Esophagus (tissue), 2 donors: ENCODE results near the gene RNF19B. TPM values are rescaled to one million over a fixed set of nuclear protein-coding genes. Genes with fewer than 3 reads are reported as not detected.

Experiments used
- H3K27ac ChIP-seq, 2 donors: one replicate each; pipeline ENCODE4 v1.5.1; 2013; ENCODE audit warnings: low read depth in 2 of 2, mild to moderate bottlenecking in 2 of 2, inconsistent platforms in 1 of 2, low read length in 1 of 2, moderate library complexity in 1 of 2
- H3K27me3 ChIP-seq, 2 donors: one replicate each; pipeline ENCODE4 v1.6.1; 2013; ENCODE audit warnings: low read length in 2 of 2, control low read depth in 1 of 2, mild to moderate bottlenecking in 1 of 2; ENCODE audit not compliant: insufficient read depth in 2 of 2, control insufficient read depth in 1 of 2
- H3K36me3 ChIP-seq, 2 donors: one replicate each; pipeline ENCODE4 v1.6.1; 2013; ENCODE audit warnings: low read length in 1 of 2; ENCODE audit not compliant: control insufficient read depth in 2 of 2, insufficient read depth in 2 of 2
- H3K4me1 ChIP-seq, 2 donors: one replicate each; pipeline ENCODE4 v1.6.1; 2013; ENCODE audit warnings: low read length in 1 of 2; ENCODE audit not compliant: control insufficient read depth in 2 of 2, insufficient read depth in 2 of 2
- H3K4me3 ChIP-seq, 2 donors: one replicate each; pipeline ENCODE4 v1.5.1; 2013; ENCODE audit warnings: low read length in 2 of 2, mild to moderate bottlenecking in 2 of 2, low read depth in 1 of 2, moderate library complexity in 1 of 2
- H3K9me3 ChIP-seq, 2 donors: one replicate each; pipeline ENCODE4 v1.6.1; 2013; ENCODE audit warnings: mild to moderate bottlenecking in 2 of 2, low read depth in 1 of 2, low read length in 1 of 2, moderate library complexity in 1 of 2; ENCODE audit not compliant: control insufficient read depth in 2 of 2, insufficient read depth in 1 of 2
- WGBS, 2 donors: extraction: QIAGEN DNeasy Blood & Tissue Kit; methylation state at CpG; one replicate each; pipeline ENCODE4 v1.1.7; 2013; 5-methylcytosine and 5-hydroxymethylcytosine counted together
- polyA plus RNA-seq, 2 donors: library from polyadenylated mRNA; stranded (reverse); fragments of 200-250 nt; gene quantifications; one replicate each; pipeline ENCODE4 v1.2.3, GENCODE V29; 2013
- donor health status: healthy with polysubstance abuse.
- donor health status: Bipolar disorder and iron deficiency.

RNF19B gene
- polyA plus RNA-seq, 2 donors, result 10.7 to 19.9 TPM

DNA sequence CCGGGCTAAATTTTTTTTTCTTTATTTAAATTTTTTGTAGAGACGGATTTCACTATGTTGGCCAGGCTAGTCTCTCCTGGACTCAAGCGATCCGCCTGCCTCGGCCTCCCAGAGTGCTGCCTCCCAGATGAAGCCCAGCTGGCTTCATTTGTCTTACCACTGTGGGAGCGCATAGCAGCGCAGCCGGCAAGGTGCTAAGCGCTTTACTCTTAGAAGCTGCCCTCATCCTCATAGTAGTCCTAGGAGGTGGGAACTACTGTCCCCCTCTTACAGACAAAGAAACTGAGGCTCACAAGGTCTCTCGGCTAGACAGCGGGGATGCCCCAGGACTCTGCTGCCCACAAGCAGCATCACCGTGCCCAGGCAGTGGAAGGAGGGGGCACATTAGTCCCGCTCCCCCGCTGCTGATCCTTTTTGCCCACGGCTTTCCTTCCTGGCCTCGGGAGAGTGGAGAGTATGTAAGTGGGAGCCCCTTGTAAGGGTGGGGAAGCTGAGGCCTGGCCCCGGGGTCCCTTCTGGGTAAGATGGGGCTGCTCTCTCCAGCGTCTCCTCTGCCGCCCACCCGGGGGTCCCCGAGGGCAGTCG, 64.1 kb downstream of the RNF19B start:
- H3K4me1 ChIP-seq, result peaks cover 3 to 7% of the 10 kb centered on the region in 2 donors
- 17 to 18% methylated on average over 22 of the region's 22 CpGs for WGBS, 2 donors
- H3K4me3 ChIP-seq, result peak overlapping the region; percentile 53 to 85
- H3K9me3 ChIP-seq, result no peaks in the 10 kb centered on the region
- peak overlapping the region in 1 of 2 donors; percentile 37 for H3K27ac ChIP-seq
- H3K27me3 ChIP-seq, result no peaks in the 10 kb centered on the region
- H3K36me3 ChIP-seq, result peaks cover 0 to 8% of the 10 kb centered on the region in 2 donors

DNA sequence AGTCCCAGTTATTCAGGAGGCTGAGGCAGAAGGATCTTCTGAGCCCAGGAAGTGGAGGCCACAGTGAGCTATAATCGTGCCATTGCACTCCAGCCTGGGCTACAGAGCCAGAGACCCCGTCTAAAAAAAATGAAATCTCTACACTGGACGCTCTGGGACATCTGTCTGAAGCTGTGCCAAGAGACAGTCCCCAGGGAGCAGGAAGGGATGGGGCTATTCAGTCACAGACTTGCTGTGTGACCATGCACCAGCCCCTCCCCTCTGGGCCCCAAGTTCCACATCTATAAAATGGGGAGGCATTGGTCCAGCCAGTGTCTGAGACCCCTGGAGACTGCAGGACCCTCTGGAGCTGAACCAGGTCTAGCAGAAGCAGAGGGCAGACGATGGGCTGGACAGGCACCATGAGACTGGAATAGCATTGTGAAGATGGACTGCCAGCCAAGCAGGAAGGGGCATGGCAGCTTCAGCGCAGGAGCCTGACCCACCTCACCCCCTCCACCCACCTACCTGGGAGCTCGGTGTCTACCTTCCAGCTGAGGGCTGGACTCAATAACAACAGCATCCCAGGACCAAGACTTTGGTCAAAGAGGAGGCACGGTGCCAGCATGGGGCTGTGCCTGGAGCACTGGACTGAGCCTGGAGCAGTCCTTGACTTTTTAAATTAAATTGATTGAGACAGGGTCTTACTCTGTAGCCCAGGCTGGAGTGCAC, 64.9 kb downstream of the RNF19B start:
- Histone ChIP-seq H3K4me1 (peaks cover 3 to 5% of the 10 kb centered on the region in 2 donors), H3K36me3 (peaks cover 0 to 15% of the 10 kb centered on the region in 2 donors), H3K27me3 (no peaks in the 10 kb centered on the region), H3K9me3 (no peaks in the 10 kb centered on the region), H3K4me3 (peak overlapping the region in 1 of 2 donors; percentile 85), H3K27ac (no peak overlapping the region)
- WGBS, 2 donors, result 77 to 80% methylated on average over 7 of the region's 7 CpGs

DNA sequence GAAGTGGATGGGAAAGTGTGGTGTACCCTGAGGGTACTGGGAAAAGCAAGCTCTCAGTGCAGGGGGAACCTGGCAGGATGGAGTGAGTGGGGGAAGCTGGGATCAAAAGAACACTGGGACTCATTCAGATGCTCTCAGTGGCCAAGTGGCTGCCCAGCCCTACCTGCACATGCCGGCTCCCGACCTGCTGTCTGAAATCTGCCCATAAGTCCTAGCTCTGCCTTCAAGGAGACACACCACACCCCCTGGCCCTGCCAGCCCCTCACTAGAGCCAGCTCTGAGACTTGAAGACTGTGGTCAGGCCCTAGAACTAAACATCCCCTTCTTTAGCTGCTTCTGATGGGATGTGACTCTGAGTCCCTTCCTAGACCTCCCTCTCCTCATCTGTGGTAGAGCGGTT, 65.7 kb downstream of the RNF19B start:
- H3K27ac ChIP-seq, result no peak overlapping the region
- H3K27me3 ChIP-seq, result no peaks in the 10 kb centered on the region
- peaks cover 3 to 5% of the 10 kb centered on the region in 2 donors for H3K4me1 ChIP-seq
- no peaks in the 10 kb centered on the region for H3K9me3 ChIP-seq
- H3K4me3 ChIP-seq, result no peak overlapping the region
- 89 to 93% methylated on average over 3 of the region's 3 CpGs for WGBS, 2 donors
- H3K36me3 ChIP-seq, result peaks cover 0 to 15% of the 10 kb centered on the region in 2 donors

DNA sequence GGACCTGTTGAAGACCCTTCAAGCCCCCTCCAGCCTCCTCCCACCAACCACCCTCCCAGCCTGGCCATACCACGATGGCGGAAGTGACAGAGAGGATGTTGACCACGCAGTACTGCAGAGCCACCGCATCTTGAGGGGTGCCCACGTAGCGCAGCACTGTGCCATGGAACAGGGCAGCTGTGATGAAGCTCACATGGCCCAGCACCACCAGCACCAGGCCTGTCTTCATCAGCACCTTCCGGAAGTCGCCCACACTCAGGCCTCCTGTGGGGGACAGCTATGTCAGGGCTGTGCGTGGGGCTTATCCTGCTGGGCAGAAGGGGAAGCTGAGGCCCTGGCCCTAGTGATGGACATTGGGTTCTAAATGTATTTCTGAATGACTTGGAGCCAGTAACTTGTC, 66.6 kb downstream of the RNF19B start:
- Histone ChIP-seq H3K4me3 (no peak overlapping the region), H3K27ac (no peak overlapping the region), H3K4me1 (peaks cover 5 to 9% of the 10 kb centered on the region in 2 donors), H3K36me3 (peaks cover 0 to 15% of the 10 kb centered on the region in 2 donors), H3K9me3 (no peaks in the 10 kb centered on the region), H3K27me3 (no peaks in the 10 kb centered on the region)
- whole genome bisulfite sequencing, 2 donors, result 95% methylated on average over 9 of the region's 9 CpGs

DNA sequence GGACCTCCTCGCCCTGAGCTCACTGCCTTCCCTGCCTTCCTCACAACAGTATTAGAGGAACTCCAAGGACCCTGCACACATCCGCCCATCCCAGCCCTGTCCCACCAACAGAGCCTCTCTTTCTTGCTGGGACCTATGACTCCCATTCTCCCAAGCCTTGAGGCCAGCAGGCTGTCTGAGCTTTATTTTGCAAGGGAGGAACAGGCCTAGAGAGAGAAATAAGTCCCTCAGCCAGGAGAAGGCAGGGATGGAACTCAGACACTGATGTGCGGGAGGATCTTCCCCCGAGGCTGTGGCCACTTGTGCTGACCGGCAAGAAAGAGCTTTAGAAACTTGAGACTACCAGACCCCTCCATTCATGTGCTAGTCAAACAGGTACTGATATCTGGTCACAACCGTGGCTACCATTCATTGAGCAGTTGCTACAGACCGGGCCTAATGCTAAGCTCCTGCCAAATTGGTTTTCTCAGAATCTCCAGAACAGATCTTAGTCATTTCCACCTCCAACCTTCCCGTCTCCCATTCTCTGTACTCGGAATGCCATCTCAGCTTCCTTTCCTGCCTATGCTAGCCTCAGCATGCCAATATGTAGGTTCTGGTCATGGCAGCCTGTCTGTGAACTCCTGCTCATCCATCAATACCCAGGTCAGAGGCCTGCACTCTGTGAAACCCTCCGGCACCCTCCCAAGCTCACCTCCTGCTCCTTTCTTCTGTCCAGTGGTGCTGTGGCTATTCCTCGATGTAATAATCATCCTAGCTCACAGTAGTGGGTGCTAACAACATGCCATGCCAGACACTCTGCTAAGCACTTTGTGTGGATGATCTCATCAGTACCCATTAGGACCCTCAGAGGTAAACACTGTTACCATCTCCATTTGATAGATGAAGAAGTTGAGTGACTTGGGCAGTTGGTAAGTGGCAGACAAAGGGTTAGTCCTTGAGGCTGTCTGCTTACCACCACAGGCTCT, 67.2 kb downstream of the RNF19B start:
- WGBS, 2 donors, result 67 to 72% methylated on average over 11 of the region's 11 CpGs
- Histone ChIP-seq H3K27me3 (no peaks in the 10 kb centered on the region), H3K9me3 (no peaks in the 10 kb centered on the region)

DNA sequence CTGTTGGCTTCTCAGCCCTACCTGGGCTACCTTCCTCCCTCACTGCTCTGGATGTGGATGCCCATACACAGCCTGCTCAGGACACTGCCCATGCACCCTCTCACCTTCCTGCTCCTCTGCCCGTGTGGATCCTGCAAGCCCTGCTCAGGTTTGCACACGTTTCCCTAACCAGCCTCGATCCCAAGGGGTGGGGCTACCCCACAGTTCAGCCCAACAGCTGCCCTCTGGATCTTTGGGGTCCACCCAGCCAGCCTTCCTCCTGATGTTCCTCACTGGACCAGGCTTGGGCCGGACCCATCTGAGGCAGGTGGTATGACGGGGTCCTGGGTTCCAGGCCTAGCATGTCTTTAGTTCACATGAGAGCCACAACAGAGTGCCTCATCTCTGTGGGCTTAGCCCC, 68.2 kb downstream of the RNF19B start:
- H3K9me3 ChIP-seq, result no peaks in the 10 kb centered on the region
- H3K4me3 ChIP-seq, result no peak overlapping the region
- peaks cover 0 to 15% of the 10 kb centered on the region in 2 donors for H3K36me3 ChIP-seq
- peaks cover 9 to 11% of the 10 kb centered on the region in 2 donors for H3K4me1 ChIP-seq
- WGBS, 2 donors, result 58 to 64% methylated on average over 5 of the region's 5 CpGs
- no peak overlapping the region for H3K27ac ChIP-seq
- H3K27me3 ChIP-seq, result peaks cover 0 to under 1% of the 10 kb centered on the region in 2 donors

More for the DNA sequence above, 67.2 kb downstream of the RNF19B start:
- Histone ChIP-seq H3K4me1 (peaks cover 9 to 11% of the 10 kb centered on the region in 2 donors), H3K27ac (no peak overlapping the region), H3K4me3 (no peak overlapping the region), H3K36me3 (peaks cover 0 to 15% of the 10 kb centered on the region in 2 donors)

DNA sequence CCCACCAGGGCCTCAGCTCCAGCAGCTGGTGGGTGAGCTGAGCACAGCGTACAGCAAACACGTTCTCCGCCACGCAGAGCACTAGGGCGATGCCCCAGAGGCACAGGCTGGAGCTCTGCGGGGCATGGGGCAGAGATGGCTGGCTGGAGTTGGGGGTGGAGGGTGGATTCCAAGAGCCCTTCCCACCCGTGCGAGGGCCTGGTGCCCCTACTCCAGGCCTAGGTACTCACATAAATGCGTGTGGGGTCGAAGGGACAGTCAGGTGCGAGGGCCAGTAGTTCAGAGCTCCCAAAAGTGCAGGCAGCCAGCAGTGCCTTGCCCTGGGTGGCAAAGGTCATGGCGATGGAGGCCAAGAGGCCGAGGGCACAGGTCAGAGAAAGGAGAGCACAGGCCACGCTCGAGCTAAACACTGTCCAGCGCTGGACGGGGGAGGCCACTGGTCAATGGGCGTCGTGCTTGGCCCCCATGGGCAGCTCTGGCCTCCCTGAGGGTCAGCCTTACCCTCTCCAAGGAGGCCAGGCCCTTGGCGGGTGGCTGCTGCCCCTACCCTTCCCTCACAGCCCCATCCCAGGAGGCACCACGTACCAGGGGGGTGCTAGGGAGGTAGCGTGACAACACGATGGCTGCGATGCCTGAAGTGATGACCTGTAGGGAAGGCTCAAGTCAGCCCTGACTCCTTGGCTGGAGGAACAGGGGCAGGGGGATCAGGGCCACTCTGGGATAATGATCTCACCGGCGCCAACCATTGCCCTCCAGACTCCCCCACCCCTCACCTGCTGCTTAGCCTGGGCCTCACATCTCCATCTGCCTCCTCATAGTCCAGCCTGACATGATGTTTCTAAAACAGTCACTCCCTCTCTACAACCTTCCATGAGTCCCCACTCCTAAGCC, 69.0 kb downstream of the RNF19B start:
- H3K9me3 ChIP-seq, result no peaks in the 10 kb centered on the region
- H3K36me3 ChIP-seq, result peaks cover 0 to 15% of the 10 kb centered on the region in 2 donors
- H3K27me3 ChIP-seq, result peaks cover 0 to 7% of the 10 kb centered on the region in 2 donors
- H3K4me3 ChIP-seq, result no peak overlapping the region
- peaks cover 9 to 11% of the 10 kb centered on the region in 2 donors for H3K4me1 ChIP-seq
- WGBS, 2 donors, result 91 to 92% methylated on average over 24 to 26 of the region's 26 CpGs
- H3K27ac ChIP-seq, result no peak overlapping the region

DNA sequence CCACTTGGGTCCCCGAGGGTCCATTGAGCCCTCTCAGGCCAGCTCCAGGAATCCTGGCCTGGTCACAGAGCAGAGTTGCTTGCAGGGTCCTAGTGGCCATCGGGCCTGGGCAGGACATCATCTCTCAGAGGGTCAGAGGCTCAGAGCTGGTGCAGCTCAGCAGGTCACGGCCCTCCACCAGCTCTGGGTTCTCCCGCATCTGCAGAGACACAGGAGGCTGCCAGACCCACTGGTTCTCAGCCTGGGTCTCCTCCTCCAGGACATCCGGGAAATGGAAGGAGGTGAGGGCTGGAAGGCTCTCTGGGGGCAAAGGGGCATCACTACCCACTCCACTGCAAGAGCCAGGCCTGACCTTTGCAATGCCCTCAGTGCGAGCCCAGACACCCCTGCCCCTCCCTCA, 69.9 kb downstream of the RNF19B start:
- H3K4me3 ChIP-seq, result no peak overlapping the region
- H3K9me3 ChIP-seq, result no peaks in the 10 kb centered on the region
- WGBS, 2 donors, result 86 to 94% methylated on average over 5 to 6 of the region's 6 CpGs
- H3K27me3 ChIP-seq, result peaks cover 0 to 7% of the 10 kb centered on the region in 2 donors
- H3K4me1 ChIP-seq, result peaks cover 6 to 11% of the 10 kb centered on the region in 2 donors
- H3K36me3 ChIP-seq, result peaks cover 0 to 15% of the 10 kb centered on the region in 2 donors
- H3K27ac ChIP-seq, result no peak overlapping the region
